ENCODE measurements around the gene ZNF558.
"Not testable (repeated sequence)": the region's sequence is repeated elsewhere in the genome, so short reads cannot be mapped to it uniquely, and the experiment has no call there.

Gene ZNF558

DNA sequence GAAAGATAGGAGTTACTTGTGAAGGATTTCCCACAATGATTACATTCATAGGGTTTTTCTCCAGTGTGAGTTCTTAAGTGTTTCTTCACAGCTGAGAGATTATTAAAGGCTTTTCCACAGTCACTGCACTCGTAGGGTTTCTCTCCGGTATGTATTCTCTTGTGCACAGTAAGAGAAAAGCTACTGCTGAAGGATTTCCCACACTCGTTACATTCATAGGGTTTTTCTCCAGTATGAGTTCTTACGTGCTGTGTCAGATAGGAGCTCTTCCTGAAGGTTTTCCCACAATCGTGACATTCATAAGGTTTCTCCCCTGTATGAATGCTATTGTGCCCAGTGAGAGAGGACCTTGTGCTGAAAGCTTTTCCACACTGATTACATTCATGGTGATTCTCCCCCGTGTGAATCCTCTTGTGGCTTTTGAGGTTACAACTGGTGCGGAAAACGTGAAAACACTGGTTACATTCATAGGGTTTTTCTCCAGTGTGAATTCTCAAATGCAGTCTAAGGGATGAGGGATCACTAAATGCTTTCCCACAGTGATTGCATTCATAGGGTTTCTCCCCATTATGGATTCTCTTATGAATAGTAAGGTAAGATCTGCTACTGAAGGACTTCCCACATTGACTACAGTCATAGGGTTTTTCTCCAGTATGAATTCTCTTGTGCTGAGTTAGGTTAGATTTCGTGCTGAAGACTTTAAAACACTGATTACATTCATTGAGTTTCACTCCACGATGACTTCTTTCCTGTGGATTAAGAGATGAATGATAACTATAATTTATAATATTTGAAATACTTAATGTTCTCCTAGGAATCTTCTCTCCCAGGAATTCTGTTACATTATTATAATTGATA, 20.6 kb downstream of the ZNF558 start:
- DNase-seq (ENCODE audit: low spot score), result no peak
- no peak for FAIRE-seq

- DNase-seq (ENCODE audit: low spot score) (no peak), FAIRE-seq (no peak)
Observed at GRCh38 chr19:8806661-8807060, 25.4 kb downstream of the ZNF558 start.

- FAIRE-seq (no peak), DNase-seq (ENCODE audit: low spot score) (no peak)
Observed at GRCh38 chr19:8794823-8795222, 37.3 kb downstream of the ZNF558 start.

GRCh38 chr19:8773587-8773986, 58.5 kb downstream of the ZNF558 start:
- not testable (repeated sequence) for FAIRE-seq; DNase-seq (ENCODE audit: low spot score)

GRCh38 chr19:8769265-8769664, 62.8 kb downstream of the ZNF558 start:
- DNase-seq (ENCODE audit: low spot score); FAIRE-seq: not testable (repeated sequence)

- FAIRE-seq; DNase-seq (ENCODE audit: low spot score): not testable (repeated sequence)
Observed at GRCh38 chr19:8767257-8767656, 64.8 kb downstream of the ZNF558 start.

Data from RCC 7860 (cell line).